T-cell (primary cell): ENCODE data around the gene FSD2. TPM values are rescaled to one million over a fixed set of nuclear protein-coding genes. Genes with fewer than 3 reads are reported as not detected.
A peak's percentile ranks its signal among the peaks of the same experiment; 100 is the strongest.
"Not testable (repeated sequence)": the region's sequence is repeated elsewhere in the genome, so short reads cannot be mapped to it uniquely, and the experiment has no call there.

Source experiments
- ATAC-seq, 4 experiments: fragments of 200-7000 bp in 3 of 4; fragments of 150-1000 bp in 1 of 4; cut with Tn5 transposase; replicated peaks in 1 of 4; 1 replicate in 3 of 4; 2 replicates in 1 of 4; pipeline ENCODE4 v1.10.0; 2021; ENCODE audit warnings: moderate library complexity in 3 of 4, mild to moderate bottlenecking in 2 of 4, moderate number of reproducible peaks in 1 of 4
- CTCF ChIA-PET, 2 donors: fragments of 300-600 bp; sonication (Branson Sonifier 250); formaldehyde crosslinking; loops; one replicate each; lab custom pipeline; 2022; ENCODE audit warnings: antibody characterized with exemption in 2 of 2; lab: Charles Lee
- POLR2A ChIA-PET, 2 donors: fragments of 300-600 bp; sonication (Branson Sonifier 250); formaldehyde crosslinking; loops; one replicate each; lab custom pipeline; 2022; ENCODE audit warnings: antibody characterized with exemption in 2 of 2; lab: Charles Lee
- DNase-seq, 35 experiments: peaks; one replicate each; pipeline versions ENCODE4 v3.0.0 to v3.0.0-alpha.2; 2013 to 2023
- H3K27ac ChIP-seq: one replicate; pipeline ENCODE4 v1.5.1; 2013; ENCODE audit warnings: low read length
- H3K27me3 ChIP-seq, 2 experiments: replicated peaks in 1 of 2; 1 replicate in 1 of 2; 2 replicates in 1 of 2; pipeline versions ENCODE4 v1.6.1 to v1.7.0; 2013; ENCODE audit warnings: low read length in 1 of 2, mixed read lengths in 1 of 2; ENCODE audit not compliant: control insufficient read depth in 2 of 2, insufficient read depth in 2 of 2; ENCODE audit errors: extremely low read depth in 1 of 2
- H3K36me3 ChIP-seq, 2 donors: 1 replicate in 1 of 2; 2 replicates in 1 of 2; pipeline versions ENCODE4 v1.6.1 to v1.7.0; 2013; ENCODE audit warnings: low read length in 1 of 2; ENCODE audit not compliant: control insufficient read depth in 2 of 2, insufficient read depth in 1 of 2; ENCODE audit errors: extremely low read depth in 1 of 2
- H3K4me1 ChIP-seq, 2 experiments: 1 replicate in 1 of 2; 2 replicates in 1 of 2; pipeline versions ENCODE4 v1.6.1 to v1.7.0; 2013; ENCODE audit warnings: low read length in 2 of 2, mixed read lengths in 1 of 2; ENCODE audit not compliant: insufficient read depth in 2 of 2, control insufficient read depth in 1 of 2; ENCODE audit errors: extremely low read depth in 1 of 2
- H3K4me3 ChIP-seq, 2 donors: 1 replicate in 1 of 2; 2 replicates in 1 of 2; pipeline versions ENCODE4 v1.5.1 to v1.7.0; 2013; ENCODE audit warnings: mild to moderate bottlenecking in 2 of 2, low read length in 1 of 2, moderate library complexity in 1 of 2; ENCODE audit not compliant: control insufficient read depth in 1 of 2; ENCODE audit errors: extremely low read depth in 1 of 2
- H3K9me3 ChIP-seq: 2 replicates; pipeline ENCODE4 v1.7.0; 2013
- H3K27ac Mint-ChIP-seq, 2 donors: one replicate each; pipeline ENCODE4 v1.8.0; 2020 to 2021; ENCODE audit warnings: mild to moderate bottlenecking in 2 of 2, mixed read lengths in 2 of 2
- H3K27me3 Mint-ChIP-seq, 2 donors: one replicate each; pipeline ENCODE4 v1.8.0; 2021 to 2022; ENCODE audit warnings: mixed read lengths in 2 of 2
- H3K36me3 Mint-ChIP-seq: one replicate; pipeline ENCODE4 v1.8.0; 2021; ENCODE audit warnings: mixed read lengths
- H3K4me1 Mint-ChIP-seq, 3 donors: one replicate each; pipeline ENCODE4 v1.8.0; 2020 to 2022; ENCODE audit warnings: mixed read lengths in 3 of 3, mild to moderate bottlenecking in 1 of 3
- H3K4me3 Mint-ChIP-seq, 3 donors: one replicate each; pipeline ENCODE4 v1.8.0; 2020 to 2022; ENCODE audit warnings: mild to moderate bottlenecking in 3 of 3, mixed read lengths in 3 of 3, moderate library complexity in 3 of 3
- H3K9me3 Mint-ChIP-seq, 3 donors: one replicate each; pipeline ENCODE4 v1.8.0; 2020 to 2022; ENCODE audit warnings: mixed read lengths in 3 of 3
- WGBS: methylation state at CpG from one replicate; pipeline ENCODE4 v1.1.5; 2013; ENCODE audit warnings: missing lambda C conversion rate; ENCODE audit not compliant: insufficient coverage; 5-methylcytosine and 5-hydroxymethylcytosine counted together
- total RNA-seq, 35 experiments: library from RNA in 6 of 35; stranded (reverse) in 6 of 35; fragments of 120-200 nt in 1 of 35; gene quantifications; one replicate each; pipeline versions ENCODE4 v1.2.1 to v1.2.4 and lab custom pipeline; 2013 to 2026

The FSD2 gene
- total RNA-seq, 5 donors from 2014 or later (not counting 1 experiment from before 2014, with no cell fraction given): not detected

DNA sequence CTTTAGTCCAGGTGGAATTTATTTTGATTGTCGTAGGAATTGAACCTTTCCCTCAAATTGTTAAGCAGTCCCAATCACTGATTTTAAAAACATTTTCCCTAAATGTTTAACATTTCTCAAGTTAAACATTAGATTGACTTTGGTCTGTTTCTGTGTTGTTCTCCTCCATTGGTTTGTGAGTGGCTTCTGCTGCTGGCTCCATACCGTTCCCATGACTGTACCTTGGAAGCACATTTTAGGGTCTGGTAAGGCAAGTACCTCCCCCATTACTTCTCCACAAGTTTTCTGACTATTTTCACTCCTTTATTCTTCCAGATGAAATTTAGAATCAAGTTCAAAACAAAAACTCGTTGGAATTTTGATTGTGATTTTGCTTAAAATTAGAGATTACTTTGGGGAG, 15.5 kb upstream of the FSD2 start:
- peaks cover 5 to 76% of the 10 kb centered on the region in 2 donors for H3K36me3 ChIP-seq

GRCh38 chr15:82820128-82820527, 14.3 kb upstream of the FSD2 start:
- Mint-ChIP-seq H3K27me3 (no peaks in the 10 kb centered on the region), H3K36me3 (peaks cover 53% of the 10 kb centered on the region), H3K4me3 (no peak overlapping the region), H3K4me1 (peaks cover 26 to 30% (median 27%) of the 10 kb centered on the region in 3 donors), H3K27ac (no peak overlapping the region), H3K9me3 (no peaks in the 10 kb centered on the region)
- DNase-seq: no peak
- Histone ChIP-seq H3K27ac (no peak overlapping the region), H3K27me3 (no peaks in the 10 kb centered on the region), H3K4me3 (no peak overlapping the region), H3K4me1 (no peaks in the 10 kb centered on the region), H3K36me3 (peaks cover 5 to 75% of the 10 kb centered on the region in 2 donors), H3K9me3 (no peaks in the 10 kb centered on the region)
- ATAC-seq: no peak
- CTCF ChIA-PET: no interaction called here
- POLR2A ChIA-PET: no interaction called here

More for the DNA sequence above, 15.5 kb upstream of the FSD2 start:
- H3K9me3 Mint-ChIP-seq, H3K9me3 ChIP-seq, POLR2A ChIA-PET, H3K4me3 ChIP-seq, H3K27me3 Mint-ChIP-seq, CTCF ChIA-PET, H3K27me3 ChIP-seq, ATAC-seq, DNase-seq, H3K27ac Mint-ChIP-seq, H3K4me1 ChIP-seq, H3K4me3 Mint-ChIP-seq, H3K27ac ChIP-seq: not testable (repeated sequence)
- WGBS: no CpG with 5 or more reads among the region's 3 CpGs
- Mint-ChIP-seq H3K36me3 (peaks cover 52% of the 10 kb centered on the region), H3K4me1 (peaks cover 16 to 20% (median 17%) of the 10 kb centered on the region in 3 donors)

DNA sequence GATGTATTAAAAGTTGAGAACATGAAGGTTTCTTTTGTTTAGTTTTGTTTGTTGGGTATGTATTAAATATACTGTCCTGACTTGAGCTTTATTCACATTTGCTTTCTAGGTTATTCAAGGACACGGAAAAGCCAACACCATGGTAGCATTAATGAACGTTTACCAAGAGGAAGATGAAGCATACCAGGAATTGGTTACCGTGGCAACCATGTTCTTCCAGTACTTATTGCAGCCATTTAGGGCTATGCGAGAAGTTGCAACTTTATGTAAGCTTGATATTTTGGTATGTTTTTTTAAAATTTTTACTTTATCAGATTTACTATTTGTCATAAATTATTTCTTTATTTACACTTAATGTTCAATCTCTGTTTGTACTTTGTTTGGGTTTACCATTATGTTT, 7.1 kb upstream of the FSD2 start:
- DNase-seq (no peak), ATAC-seq (no peak)
- Histone ChIP-seq H3K9me3 (no peaks in the 10 kb centered on the region), H3K27ac (peak overlapping the region; percentile 97), H3K4me1 (peaks cover 12 to 24% of the 10 kb centered on the region in 2 experiments), H3K36me3 (peaks cover 0 to 48% of the 10 kb centered on the region in 2 donors), H3K4me3 (no peak overlapping the region), H3K27me3 (no peaks in the 10 kb centered on the region)
- H3K4me3 Mint-ChIP-seq: peak overlapping the region; percentile 90 to 95 (median 91)
- ChIA-PET CTCF (interaction anchor here in 1 of 2 donors (0.6 kb wide), 1 partner anchor 16 kb away, joined by 3 read pairs; no protein-coding TSS in a partner anchor), POLR2A (interaction anchor here (0.5 to 1.1 kb wide), 6 partner anchors 8 to 282 kb away, joined by 3 to 12 read pairs (median 4); no protein-coding TSS in a partner anchor)
- 88% methylated on average over 2 of the region's 4 CpGs for WGBS
- no peaks in the 10 kb centered on the region for H3K9me3 Mint-ChIP-seq
- H3K27me3 Mint-ChIP-seq: no peaks in the 10 kb centered on the region
- peak overlapping the region; percentile 79 to 90 for H3K27ac Mint-ChIP-seq
- H3K36me3 Mint-ChIP-seq: peaks cover 40% of the 10 kb centered on the region
- peaks cover 54 to 62% (median 55%) of the 10 kb centered on the region in 3 donors for H3K4me1 Mint-ChIP-seq

GRCh38 chr15:82810890-82811426, 5.1 kb upstream of the FSD2 start:
- H3K27ac Mint-ChIP-seq: peak overlapping the region; percentile 92 to 97
- H3K4me3 ChIP-seq: peak overlapping the region; percentile 68 to 82
- peaks cover 27% of the 10 kb centered on the region for H3K36me3 Mint-ChIP-seq
- H3K27me3 Mint-ChIP-seq: no peaks in the 10 kb centered on the region
- H3K27me3 ChIP-seq: no peaks in the 10 kb centered on the region
- no peaks in the 10 kb centered on the region for H3K9me3 ChIP-seq
- peak overlapping the region; percentile 90 to 95 (median 91) for H3K4me3 Mint-ChIP-seq
- H3K27ac ChIP-seq: peak overlapping the region; percentile 97
- H3K4me1 ChIP-seq: peaks cover 12 to 24% of the 10 kb centered on the region in 2 experiments
- ChIA-PET CTCF (interaction anchor here in 1 of 2 donors (0.6 to 2.2 kb wide), 4 partner anchors 60 to 249 kb away, joined by 3 to 13 read pairs (median 5); no protein-coding TSS in a partner anchor), POLR2A (interaction anchor here (0.6 to 1.6 kb wide), 8 partner anchors 12 to 1826 kb away, joined by 3 to 12 read pairs (median 4); no protein-coding TSS in a partner anchor)
- H3K9me3 Mint-ChIP-seq: no peaks in the 10 kb centered on the region
- WGBS: no CpG with 5 or more reads among the region's 6 CpGs
- peaks cover 46 to 52% (median 46%) of the 10 kb centered on the region in 3 donors for H3K4me1 Mint-ChIP-seq
- DNase-seq (peak in 31 of 35 experiments; percentile 14 to 85 (median 56)), ATAC-seq (peak in 1 of 4 experiments; percentile 28)
- peaks cover 0 to 29% of the 10 kb centered on the region in 2 donors for H3K36me3 ChIP-seq

DNA sequence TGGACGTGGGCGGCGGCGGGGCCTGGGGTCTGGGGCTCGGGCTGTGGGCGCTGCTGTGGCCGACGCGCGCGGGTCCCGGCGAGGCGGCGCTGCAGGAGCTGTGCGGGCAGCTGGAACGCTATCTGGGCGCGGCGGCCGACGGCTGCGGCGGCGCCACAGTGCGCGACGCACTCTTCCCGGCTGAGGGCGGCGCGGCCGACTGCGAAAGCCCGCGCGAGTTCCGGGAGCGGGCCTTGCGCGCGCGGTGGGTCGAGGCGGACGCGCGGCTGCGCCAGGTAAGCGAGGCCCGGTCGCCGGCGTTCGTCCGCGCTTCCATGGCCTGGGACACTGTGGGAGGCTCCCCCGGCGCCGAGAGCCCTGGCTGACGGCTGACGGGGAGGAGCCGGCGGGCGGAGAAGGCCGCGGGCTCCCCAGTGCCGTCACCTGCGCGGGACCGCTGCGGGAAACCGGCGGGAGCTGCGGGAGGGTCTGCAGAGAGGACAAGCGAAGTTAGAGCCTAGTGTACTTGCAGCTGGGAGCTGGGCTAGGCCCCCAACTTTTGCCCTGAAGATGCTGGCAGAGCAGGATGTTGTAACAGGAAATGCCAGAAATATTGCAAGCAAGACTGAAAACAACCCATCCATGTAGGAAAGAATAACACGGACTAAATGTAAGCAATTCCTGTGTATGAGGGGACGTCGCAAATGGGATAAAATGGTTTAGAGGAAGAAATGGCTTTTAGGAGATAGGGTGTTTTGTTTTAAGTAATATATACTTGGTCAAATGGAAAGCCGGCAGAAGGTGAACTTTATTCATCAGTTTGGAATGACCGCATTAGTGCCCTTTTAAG, 4.4 kb upstream of the FSD2 start:
- DNase-seq (peak in 26 of 35 experiments; percentile 8 to 58 (median 24)), ATAC-seq (peak; percentile 7 to 54 (median 48))
- Histone ChIP-seq H3K4me3 (peak overlapping the region; percentile 68 to 82), H3K9me3 (no peaks in the 10 kb centered on the region), H3K4me1 (peaks cover 12 to 24% of the 10 kb centered on the region in 2 experiments), H3K27me3 (no peaks in the 10 kb centered on the region), H3K36me3 (peaks cover 0 to 22% of the 10 kb centered on the region in 2 donors), H3K27ac (peak overlapping the region; percentile 97)
- 0% methylated on average over 80 of the region's 81 CpGs for WGBS
- Mint-ChIP-seq H3K27ac (peak overlapping the region; percentile 92 to 97), H3K4me3 (peak overlapping the region; percentile 90 to 95 (median 91)), H3K4me1 (peaks cover 39 to 45% (median 39%) of the 10 kb centered on the region in 3 donors), H3K36me3 (peaks cover 21% of the 10 kb centered on the region), H3K27me3 (no peaks in the 10 kb centered on the region), H3K9me3 (no peaks in the 10 kb centered on the region)
- ChIA-PET CTCF (interaction anchor here in 1 of 2 donors (0.8 to 2.2 kb wide), 3 partner anchors 60 to 249 kb away, joined by 4 to 13 read pairs (median 6); no protein-coding TSS in a partner anchor), POLR2A (interaction anchor here in 1 of 2 donors (1.0 to 1.6 kb wide), 4 partner anchors 13 to 175 kb away, joined by 3 to 12 read pairs (median 8); no protein-coding TSS in a partner anchor)
